Activated gamma-delta T cell (primary cell): Measurements from ENCODE around the gene EID1.
"Not testable (repeated sequence)": the region's sequence is repeated elsewhere in the genome, so short reads cannot be mapped to it uniquely, and the experiment has no call there.

Experiments used
- DNase-seq: peaks from one replicate; lab custom pipeline; 2025; lab: John Stamatoyannopoulos, UW

EID1 gene

DNA sequence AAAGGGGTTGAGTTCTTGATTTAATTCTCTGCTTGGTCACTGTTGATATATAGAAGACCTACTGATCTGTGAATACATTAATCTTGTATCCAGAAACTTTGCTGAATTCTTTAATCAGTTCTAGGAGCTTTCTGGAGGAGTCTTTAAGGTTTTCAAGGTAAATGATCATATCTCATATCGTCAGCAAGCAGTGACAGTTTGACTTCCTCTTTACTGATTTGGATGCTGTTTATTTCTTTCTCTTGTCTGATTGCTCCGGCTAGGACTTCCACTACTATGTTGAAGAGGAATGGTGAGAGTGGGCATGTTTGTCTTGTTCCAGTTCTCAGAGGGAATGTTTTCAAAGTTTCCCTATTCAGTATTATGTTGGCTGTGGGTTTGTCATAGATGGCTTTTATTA is 31.4 kb downstream of the EID1 start:
- DNase-seq, result not testable (repeated sequence)

DNA sequence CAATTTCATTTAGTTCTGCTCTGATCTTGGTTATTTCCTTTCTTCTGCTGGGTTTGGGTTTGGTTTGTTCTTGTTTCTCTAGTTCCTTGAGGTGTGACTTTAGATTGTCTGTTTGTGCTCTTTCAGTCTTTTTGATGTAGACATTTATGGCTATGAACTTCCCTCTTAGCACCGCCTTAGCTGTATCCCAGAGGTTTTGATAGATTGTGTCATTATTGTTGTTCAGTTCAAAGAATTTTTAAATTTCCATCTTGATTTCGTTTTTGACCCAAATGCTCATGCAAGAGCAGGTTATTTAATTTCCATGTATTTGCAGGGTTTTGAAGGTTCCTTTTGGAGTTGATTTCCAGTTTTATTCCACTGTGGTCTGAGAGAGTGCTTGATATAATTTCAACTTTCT is 32.6 kb downstream of the EID1 start:
- DNase-seq, result not testable (repeated sequence)

DNA sequence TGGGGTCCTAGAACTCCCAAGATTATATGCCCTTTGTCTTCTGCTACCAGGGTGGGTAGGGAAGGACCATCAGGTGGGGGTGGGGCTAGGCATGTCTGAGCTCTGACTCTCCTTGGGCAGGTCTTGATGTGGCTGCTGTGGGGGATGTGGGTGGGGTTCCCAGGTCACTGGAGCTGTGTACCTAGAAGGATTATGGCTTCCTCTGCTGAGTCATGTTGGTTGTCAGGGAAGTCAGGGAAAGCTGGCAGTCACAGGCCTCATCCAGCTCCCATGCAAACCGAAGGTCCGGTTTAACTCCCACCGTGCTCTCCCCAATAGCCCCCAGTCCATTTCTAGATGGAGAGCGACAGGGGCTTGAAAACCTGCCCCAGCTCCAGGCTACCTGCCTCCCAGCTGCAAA is 35.2 kb downstream of the EID1 start:
- DNase-seq, result no peak

DNA sequence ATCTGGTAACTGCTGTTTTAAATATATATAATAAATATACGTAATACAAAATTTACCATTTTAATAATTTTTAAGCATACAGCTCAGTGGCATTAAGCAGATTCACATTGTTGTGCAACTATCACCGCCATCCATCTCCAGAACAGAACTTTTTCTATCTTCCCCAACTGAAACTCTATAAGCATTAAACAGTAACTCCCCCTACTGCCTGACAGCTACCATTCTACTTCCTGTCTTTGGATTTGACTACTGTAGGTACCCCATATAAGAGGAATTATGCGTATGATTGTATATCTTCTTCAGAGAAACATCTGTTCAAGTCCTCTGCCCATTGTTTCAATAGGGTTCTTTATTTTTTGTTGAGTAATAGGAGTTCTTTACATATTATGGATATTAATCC is 36.8 kb downstream of the EID1 start:
- DNase-seq, result no peak

DNA sequence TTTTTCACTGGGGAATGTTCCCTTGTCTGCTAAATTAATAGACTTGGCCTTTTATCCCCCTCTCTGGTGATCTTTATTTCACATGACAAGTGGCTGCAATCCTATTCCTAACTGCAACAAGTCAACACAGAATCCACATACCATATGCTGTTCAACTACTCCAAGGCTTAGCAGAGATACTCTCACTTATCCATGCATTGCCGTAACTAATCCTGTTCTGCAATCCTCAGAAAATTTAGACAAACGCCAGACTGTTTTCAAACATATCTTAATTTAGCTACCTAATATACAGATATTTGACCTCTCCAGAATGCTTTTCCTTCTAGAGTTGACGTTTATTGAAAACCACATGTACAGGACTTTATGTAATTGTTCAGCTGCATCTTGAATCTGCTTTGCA is 37.9 kb downstream of the EID1 start:
- no peak for DNase-seq

DNA sequence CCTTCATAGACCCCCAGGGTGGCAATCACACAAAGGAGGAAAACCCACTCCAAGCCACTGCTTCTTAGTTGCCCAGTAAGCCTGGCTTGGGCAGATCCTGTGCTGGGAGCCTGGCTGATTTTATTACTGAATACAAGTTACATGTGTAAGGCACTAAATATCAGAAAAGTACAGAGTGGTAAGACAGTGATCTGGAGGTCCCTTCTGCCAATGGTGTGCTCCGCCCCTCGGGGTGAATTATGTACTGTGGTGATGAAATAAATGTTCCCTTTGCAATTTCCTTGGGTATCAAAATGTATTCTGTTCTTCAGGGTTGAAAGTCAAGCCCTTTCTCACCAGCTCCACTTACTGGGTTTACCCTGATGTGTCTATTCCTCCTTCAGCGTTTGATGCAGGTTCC is 38.8 kb downstream of the EID1 start:
- DNase-seq, result no peak

DNA sequence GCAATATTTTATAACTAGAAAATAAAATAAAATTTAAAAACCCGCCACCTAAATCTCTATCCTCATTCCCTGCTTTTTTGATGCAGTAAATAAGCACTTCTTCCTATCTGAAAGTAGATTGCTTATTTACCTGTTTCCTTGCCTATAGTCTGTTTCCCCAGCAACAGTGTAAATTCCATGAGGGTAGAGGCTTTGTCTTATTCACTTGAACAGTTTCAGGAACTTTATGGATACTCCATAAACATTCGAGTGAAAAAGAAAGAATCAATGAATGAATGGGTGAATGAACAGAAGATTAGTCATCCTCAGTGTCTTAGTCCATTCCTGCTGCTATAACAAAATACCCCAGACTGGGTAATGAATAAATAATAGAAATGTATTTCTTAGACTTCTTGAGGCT is 44.1 kb downstream of the EID1 start:
- DNase-seq, result no peak

DNA sequence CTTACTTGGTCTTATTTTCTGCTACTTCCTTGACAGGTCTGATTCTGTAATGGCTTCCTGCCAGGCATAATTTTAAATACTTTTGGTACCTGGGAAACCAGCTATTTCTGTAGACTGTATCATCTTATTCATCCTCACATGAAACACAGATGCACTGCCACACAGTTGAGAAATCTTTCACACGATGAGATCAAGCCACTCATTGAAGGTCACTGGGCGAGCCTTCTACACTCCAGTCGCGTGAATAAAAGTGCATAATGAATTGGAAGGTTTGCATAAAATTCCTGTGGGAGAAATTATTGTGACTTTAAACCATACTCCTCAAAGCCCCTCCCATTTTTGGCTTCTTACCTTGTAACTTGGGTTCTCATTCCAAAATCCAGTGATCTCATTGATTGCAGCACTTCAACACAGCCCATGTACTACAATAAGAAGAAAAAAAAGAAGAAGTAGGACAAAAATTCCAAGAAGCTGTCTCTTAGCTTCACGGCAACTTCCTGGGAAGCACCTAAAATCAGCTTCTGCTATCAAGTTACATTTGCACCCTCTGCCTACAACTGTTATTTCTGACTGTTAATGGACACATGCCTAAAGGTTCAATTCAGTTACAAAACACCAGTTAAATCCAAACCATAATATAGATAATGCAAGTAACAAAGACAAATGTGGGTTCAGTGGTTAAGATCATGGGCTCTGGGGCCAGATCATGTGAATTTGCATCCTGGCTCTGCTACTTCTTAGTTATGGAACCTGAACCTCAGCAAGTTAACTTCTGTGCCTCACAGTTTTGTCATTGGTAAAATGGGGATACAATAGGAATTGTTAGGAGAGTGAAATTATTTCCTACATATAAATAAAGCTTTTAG is 46.8 kb downstream of the EID1 start:
- DNase-seq, result no peak

DNA sequence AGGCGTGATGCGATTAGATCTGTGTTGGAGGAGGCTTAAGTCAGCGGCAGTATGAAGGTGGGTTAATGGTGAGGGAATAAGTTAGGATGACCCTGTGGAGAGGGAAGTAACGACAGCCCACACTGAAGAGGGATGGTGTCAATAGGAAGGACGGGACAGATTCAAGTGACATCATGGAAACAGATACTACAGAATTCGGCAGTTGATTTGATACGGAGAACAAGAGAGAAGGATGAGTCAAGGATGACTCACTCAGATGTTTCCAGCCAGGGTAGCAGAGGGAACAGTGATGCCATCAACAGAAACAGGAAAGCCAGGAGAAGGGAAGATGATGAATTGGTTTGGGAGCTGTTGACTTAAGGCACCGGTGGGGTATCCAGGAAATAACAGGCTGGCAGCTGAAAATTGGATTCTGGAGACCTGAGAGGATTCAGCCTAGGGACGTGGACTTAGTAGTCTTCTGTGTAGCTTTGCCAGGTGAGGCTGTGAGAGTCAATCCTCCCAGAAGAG is 47.8 kb downstream of the EID1 start:
- no peak for DNase-seq

DNA sequence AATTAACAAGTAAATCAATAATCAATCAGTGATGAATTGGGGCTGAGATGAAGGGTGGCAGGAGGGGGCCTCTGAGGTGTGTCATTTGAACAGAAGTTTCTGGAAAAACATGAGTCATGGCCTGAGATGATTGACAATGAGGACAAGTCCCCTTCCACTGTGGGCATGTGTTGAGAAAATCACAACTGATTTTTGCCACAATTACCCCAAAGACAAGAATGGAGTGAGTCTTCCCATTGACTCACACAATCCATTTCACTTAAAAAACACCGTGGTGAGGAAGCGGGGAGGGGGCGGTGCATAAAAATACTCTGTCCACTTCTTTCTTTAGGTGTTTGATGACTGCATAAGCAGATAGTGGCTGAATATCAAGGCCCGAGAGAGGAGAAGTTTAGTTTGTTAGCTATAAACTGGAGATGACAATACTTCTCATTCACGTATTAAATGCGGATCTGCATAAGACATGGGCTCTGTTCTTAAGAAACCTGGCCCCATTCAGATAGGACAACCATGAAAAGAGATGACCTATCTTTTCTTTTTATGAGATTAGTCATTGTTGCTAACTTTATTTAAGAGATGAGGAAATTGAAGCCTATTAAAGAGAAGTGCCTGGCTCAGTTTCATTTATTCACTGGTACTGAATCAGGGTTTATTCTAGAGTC is 51.1 kb downstream of the EID1 start:
- no peak for DNase-seq

DNA sequence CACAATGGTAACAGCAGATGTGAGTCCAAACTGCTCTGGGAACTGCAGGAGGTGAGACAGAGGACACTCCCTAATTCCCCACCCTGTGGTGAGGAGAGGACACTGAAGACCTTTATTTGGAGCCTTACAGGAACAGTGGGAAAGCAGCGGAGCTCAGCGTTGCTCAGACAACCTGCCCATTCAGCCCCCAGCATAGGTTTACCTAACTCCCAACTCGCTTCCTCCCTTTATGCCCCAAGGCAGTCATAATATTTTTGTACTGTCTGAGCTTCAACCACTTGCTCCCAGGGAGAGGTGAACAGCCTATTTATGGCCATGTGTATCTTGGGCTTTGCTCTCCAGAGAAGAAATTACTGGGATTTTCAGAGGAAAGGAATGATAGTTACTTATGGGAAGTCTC is 51.7 kb downstream of the EID1 start:
- DNase-seq, result no peak
